Measurements from ENCODE around the gene TMEM215. TPM values are rescaled to one million over a fixed set of nuclear protein-coding genes. Genes with fewer than 3 reads are reported as not detected.

Gene TMEM215
- total RNA-seq, 1 donor, result not detected

GRCh38 chr9:32801530-32801929 is 18.2 kb downstream of the TMEM215 start:
- no peak for TF ChIP-seq CTCF (IDR thresholded peaks at IDR 0.05; ENCODE audit: insufficient read depth, low read depth, low read length)
- DNase-seq (ENCODE audit: low read depth), result no peak
- H3K4me3 ChIP-seq (ENCODE audit: low read depth, low read length), result no peak overlapping the region

GRCh38 chr9:32807217-32807616 is 23.9 kb downstream of the TMEM215 start:
- H3K4me3 ChIP-seq (ENCODE audit: low read depth, low read length), result no peak overlapping the region
- TF ChIP-seq CTCF (IDR thresholded peaks at IDR 0.05; ENCODE audit: insufficient read depth, low read depth, low read length), result no peak
- no peak for DNase-seq (ENCODE audit: low read depth)

GRCh38 chr9:32811246-32811645 is 27.9 kb downstream of the TMEM215 start:
- DNase-seq (ENCODE audit: low read depth), result no peak
- H3K4me3 ChIP-seq (ENCODE audit: low read depth, low read length), result no peak overlapping the region
- no peak for TF ChIP-seq CTCF (IDR thresholded peaks at IDR 0.05; ENCODE audit: insufficient read depth, low read depth, low read length)

- DNase-seq (ENCODE audit: low read depth), result no peak
- no peak overlapping the region for H3K4me3 ChIP-seq (ENCODE audit: low read depth, low read length)
- TF ChIP-seq CTCF (IDR thresholded peaks at IDR 0.05; ENCODE audit: insufficient read depth, low read depth, low read length), result no peak
Measured at GRCh38 chr9:32820322-32820721, 37.0 kb downstream of the TMEM215 start.

GRCh38 chr9:32823101-32823500 is 39.8 kb downstream of the TMEM215 start:
- TF ChIP-seq CTCF (IDR thresholded peaks at IDR 0.05; ENCODE audit: insufficient read depth, low read depth, low read length), result no peak
- no peak overlapping the region for H3K4me3 ChIP-seq (ENCODE audit: low read depth, low read length)
- no peak for DNase-seq (ENCODE audit: low read depth)

- no peak for TF ChIP-seq CTCF (IDR thresholded peaks at IDR 0.05; ENCODE audit: insufficient read depth, low read depth, low read length)
- DNase-seq (ENCODE audit: low read depth), result no peak
Measured at GRCh38 chr9:32823551-32823950, 40.2 kb downstream of the TMEM215 start.

GRCh38 chr9:32825203-32825602 is 41.9 kb downstream of the TMEM215 start:
- no peak overlapping the region for H3K4me3 ChIP-seq (ENCODE audit: low read depth, low read length)
- DNase-seq (ENCODE audit: low read depth), result no peak
- no peak for TF ChIP-seq CTCF (IDR thresholded peaks at IDR 0.05; ENCODE audit: insufficient read depth, low read depth, low read length)

More at GRCh38 chr9:32823551-32823950, 40.2 kb downstream of the TMEM215 start:
- no peak overlapping the region for H3K4me3 ChIP-seq (ENCODE audit: low read depth, low read length)
